SU-DHL-6 (cell line): ENCODE results near the gene METTL21A.

Experiments used
- EZH2phosphoT487 ChIP-seq: fragments of 200-600 bp; sonication (generic), shearing (Covaris generic); conservative IDR thresholded peaks from 2 replicates; pipeline ENCODE4 v1.6.1; 2018; ENCODE audit warnings: mild to moderate bottlenecking, antibody characterized with exemption, low read length, moderate library complexity, mixed read lengths
- TF ChIP-seq, protein P1 (sequence below): fragments of 200-600 bp; sonication (generic); IDR thresholded peaks from one replicate; pipeline ENCODE4 v1.5.1; 2017; ENCODE audit warnings: antibody characterized with exemption, mild to moderate bottlenecking, low read length, moderate library complexity; ENCODE audit not compliant: insufficient read depth, poor library complexity, severe bottlenecking

DNA sequence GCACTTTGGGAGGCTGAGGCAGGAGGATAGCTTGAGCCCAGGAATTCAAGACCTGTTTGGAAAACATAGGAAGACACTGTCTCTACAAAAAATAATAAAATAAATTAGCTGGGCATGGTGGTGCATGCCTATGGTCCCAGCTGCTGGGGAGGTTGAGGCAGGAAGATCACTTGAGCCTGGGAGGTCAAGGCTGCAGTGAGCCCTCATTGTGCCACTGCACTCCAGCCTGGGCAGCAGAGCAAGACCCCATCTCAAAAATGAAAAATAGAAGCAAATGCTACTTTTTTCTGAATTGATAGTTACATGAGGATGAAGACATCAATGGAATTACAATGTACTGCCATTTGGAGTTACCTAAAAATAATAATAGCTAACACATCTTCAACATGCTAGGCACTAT is 31.9 kb downstream of the METTL21A start:
- TF ChIP-seq, protein P1, sequence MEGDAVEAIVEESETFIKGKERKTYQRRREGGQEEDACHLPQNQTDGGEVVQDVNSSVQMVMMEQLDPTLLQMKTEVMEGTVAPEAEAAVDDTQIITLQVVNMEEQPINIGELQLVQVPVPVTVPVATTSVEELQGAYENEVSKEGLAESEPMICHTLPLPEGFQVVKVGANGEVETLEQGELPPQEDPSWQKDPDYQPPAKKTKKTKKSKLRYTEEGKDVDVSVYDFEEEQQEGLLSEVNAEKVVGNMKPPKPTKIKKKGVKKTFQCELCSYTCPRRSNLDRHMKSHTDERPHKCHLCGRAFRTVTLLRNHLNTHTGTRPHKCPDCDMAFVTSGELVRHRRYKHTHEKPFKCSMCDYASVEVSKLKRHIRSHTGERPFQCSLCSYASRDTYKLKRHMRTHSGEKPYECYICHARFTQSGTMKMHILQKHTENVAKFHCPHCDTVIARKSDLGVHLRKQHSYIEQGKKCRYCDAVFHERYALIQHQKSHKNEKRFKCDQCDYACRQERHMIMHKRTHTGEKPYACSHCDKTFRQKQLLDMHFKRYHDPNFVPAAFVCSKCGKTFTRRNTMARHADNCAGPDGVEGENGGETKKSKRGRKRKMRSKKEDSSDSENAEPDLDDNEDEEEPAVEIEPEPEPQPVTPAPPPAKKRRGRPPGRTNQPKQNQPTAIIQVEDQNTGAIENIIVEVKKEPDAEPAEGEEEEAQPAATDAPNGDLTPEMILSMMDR, result no peak
- no peak for TF ChIP-seq EZH2phosphoT487
